Uterus (tissue), 2 donors: ENCODE data around the gene GNAL.

Experiments
- POLR2A ChIP-seq, 2 donors: fragments of 450-650 bp; IDR thresholded peaks; one replicate each; pipeline ENCODE4 v1.6.1; 2016; ENCODE audit warnings: antibody characterized with exemption in 2 of 2, mild to moderate bottlenecking in 1 of 2, moderate library complexity in 1 of 2
- TF ChIP-seq, protein P1 (sequence below), 4 experiments: fragments of 200-600 bp in 2 of 4; fragments of 450-650 bp in 2 of 4; sonication (generic) in 2 of 4; IDR thresholded peaks; one replicate each; pipeline ENCODE4 v1.5.1; 2016 to 2019; ENCODE audit warnings: antibody characterized with exemption in 4 of 4, mild to moderate bottlenecking in 2 of 4, moderate library complexity in 1 of 4

DNA sequence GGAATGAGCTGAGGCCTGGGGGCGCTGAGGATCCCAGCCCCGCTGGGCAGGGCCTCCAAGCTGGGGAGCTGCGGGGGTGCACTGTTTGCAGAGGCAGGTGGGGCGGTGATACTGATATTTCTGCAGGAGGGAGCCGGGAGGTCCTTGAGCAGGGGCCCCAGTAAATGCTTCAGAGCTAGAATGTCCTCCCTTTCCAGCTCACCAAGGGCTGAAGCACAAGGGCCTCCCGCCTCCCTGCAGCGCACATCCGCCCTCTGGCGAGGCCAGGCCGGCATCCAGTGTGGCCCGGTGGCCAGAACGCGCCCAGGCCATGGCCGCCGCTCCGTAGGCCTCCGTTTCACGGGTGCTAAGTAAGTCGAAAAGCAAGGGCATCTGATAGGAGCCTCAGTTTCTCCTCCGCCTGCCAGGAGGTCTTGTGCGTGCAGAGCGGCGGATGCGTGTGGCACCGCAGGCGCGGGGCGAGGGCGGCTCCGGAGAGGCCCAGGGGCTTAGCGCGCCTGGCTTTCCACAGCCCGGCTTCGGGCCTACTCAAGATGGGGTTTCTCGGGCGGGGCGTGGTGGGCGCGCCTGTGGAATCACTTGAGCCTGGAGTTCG lies 132.7 kb downstream of the GNAL start:
- TF ChIP-seq, protein P1, sequence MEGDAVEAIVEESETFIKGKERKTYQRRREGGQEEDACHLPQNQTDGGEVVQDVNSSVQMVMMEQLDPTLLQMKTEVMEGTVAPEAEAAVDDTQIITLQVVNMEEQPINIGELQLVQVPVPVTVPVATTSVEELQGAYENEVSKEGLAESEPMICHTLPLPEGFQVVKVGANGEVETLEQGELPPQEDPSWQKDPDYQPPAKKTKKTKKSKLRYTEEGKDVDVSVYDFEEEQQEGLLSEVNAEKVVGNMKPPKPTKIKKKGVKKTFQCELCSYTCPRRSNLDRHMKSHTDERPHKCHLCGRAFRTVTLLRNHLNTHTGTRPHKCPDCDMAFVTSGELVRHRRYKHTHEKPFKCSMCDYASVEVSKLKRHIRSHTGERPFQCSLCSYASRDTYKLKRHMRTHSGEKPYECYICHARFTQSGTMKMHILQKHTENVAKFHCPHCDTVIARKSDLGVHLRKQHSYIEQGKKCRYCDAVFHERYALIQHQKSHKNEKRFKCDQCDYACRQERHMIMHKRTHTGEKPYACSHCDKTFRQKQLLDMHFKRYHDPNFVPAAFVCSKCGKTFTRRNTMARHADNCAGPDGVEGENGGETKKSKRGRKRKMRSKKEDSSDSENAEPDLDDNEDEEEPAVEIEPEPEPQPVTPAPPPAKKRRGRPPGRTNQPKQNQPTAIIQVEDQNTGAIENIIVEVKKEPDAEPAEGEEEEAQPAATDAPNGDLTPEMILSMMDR (IDR thresholded peaks at IDR 0.05) = no peak
- no peak for TF ChIP-seq POLR2A (IDR thresholded peaks at IDR 0.05)
